HG03571 (cell line): ENCODE data around the gene KDM2B.

Source experiments
- ATAC-seq: cut with Tn5 transposase; IDR thresholded peaks from one replicate; pipeline ENCODE4 v1.9.1; 2021; ENCODE audit not compliant: unreplicated experiment

KDM2B gene

GRCh38 chr12:121465921-121466793 is 114.7 kb downstream of the KDM2B start:
- peak; percentile 13 for ATAC-seq

GRCh38 chr12:121464331-121464730 is 116.5 kb downstream of the KDM2B start:
- ATAC-seq, result no peak

GRCh38 chr12:121461048-121461447 is 119.8 kb downstream of the KDM2B start:
- ATAC-seq, result no peak

- no peak for ATAC-seq
These were observed 124.3 kb downstream of the KDM2B start for GRCh38 chr12:121456551-121456950.

- ATAC-seq, result no peak
These were observed 124.9 kb downstream of the KDM2B start for GRCh38 chr12:121455766-121456420.

- no peak for ATAC-seq
These were observed 125.9 kb downstream of the KDM2B start for GRCh38 chr12:121454921-121455320.

GRCh38 chr12:121453629-121454028 is 127.2 kb downstream of the KDM2B start:
- ATAC-seq, result no peak

GRCh38 chr12:121452985-121453360 is 127.8 kb downstream of the KDM2B start:
- ATAC-seq, result no peak

- no peak for ATAC-seq
These were observed 128.4 kb downstream of the KDM2B start for GRCh38 chr12:121452340-121452984.

- no peak for ATAC-seq
These were observed 128.9 kb downstream of the KDM2B start for GRCh38 chr12:121451961-121452339.

- ATAC-seq, result no peak
These were observed 132.0 kb downstream of the KDM2B start for GRCh38 chr12:121448771-121449315.

- no peak for ATAC-seq
These were observed 134.1 kb downstream of the KDM2B start for GRCh38 chr12:121446750-121447149.

- no peak for ATAC-seq
These were observed 136.0 kb downstream of the KDM2B start for GRCh38 chr12:121444842-121445202.

GRCh38 chr12:121443911-121444841 is 136.6 kb downstream of the KDM2B start:
- no peak for ATAC-seq

- no peak for ATAC-seq
These were observed 137.5 kb downstream of the KDM2B start for GRCh38 chr12:121443193-121443870.

GRCh38 chr12:121442028-121442948 is 138.5 kb downstream of the KDM2B start:
- no peak for ATAC-seq

- no peak for ATAC-seq
These were observed 139.3 kb downstream of the KDM2B start for GRCh38 chr12:121441555-121441954.

- ATAC-seq, result no peak
These were observed 140.1 kb downstream of the KDM2B start for GRCh38 chr12:121440768-121441167.

- ATAC-seq, result no peak
These were observed 141.1 kb downstream of the KDM2B start for GRCh38 chr12:121439715-121440114.
